AG04449 (cell line): ENCODE measurements around the gene MBNL2.

Source experiments
- CTCF ChIA-PET: fragments of 350-600 bp; formaldehyde crosslinking; extraction: SDS; loops from one replicate; lab custom pipeline; 2021; ENCODE audit warnings: antibody characterized with exemption; lab: Yijun Ruan, JAX
- POLR2A ChIA-PET: fragments of 400-600, 350-600 bp; formaldehyde crosslinking; extraction: SDS; loops from one replicate; lab custom pipeline; 2020; ENCODE audit warnings: antibody characterized with exemption, inconsistent platforms; lab: Yijun Ruan, JAX
- DNase-seq: peaks from one replicate; pipeline ENCODE4 v3.0.0-alpha.2; 2010; ENCODE audit warnings: low read depth, low spot score
- H3K4me3 ChIP-seq: 2 replicates; pipeline ENCODE4 v1.5.1; 2011; ENCODE audit warnings: low read depth, mild to moderate bottlenecking, control low read depth, low read length
- CTCF ChIP-seq: IDR thresholded peaks from one replicate; pipeline ENCODE4 v1.5.1; 2011; ENCODE audit warnings: mild to moderate bottlenecking, moderate library complexity, low read length, control low read depth, inconsistent platforms; ENCODE audit not compliant: insufficient read depth; ENCODE audit errors: missing control alignments

The MBNL2 gene

GRCh38 chr13:97226788-97227627 lies 4.9 kb downstream of the MBNL2 start:
- no peak overlapping the region for H3K4me3 ChIP-seq
- CTCF ChIA-PET, result interaction anchor here (1.1 to 7.9 kb wide), 5 partner anchors 10 to 117 kb away, joined by 3 to 57 read pairs (median 6); no protein-coding TSS in a partner anchor
- POLR2A ChIA-PET, result no interaction called here
- DNase-seq, result no peak
- TF ChIP-seq CTCF, result no peak

- H3K4me3 ChIP-seq, result no peak overlapping the region
- ChIA-PET CTCF (interaction anchor here (1.9 to 7.9 kb wide), 3 partner anchors 11 to 114 kb away, joined by 5 to 57 read pairs (median 5); no protein-coding TSS in a partner anchor), POLR2A (no interaction called here)
- DNase-seq, result no peak
- no peak for TF ChIP-seq CTCF
Observed at GRCh38 chr13:97228850-97229521, 6.9 kb downstream of the MBNL2 start.

GRCh38 chr13:97229699-97230098 lies 7.6 kb downstream of the MBNL2 start:
- ChIA-PET POLR2A (no interaction called here), CTCF (interaction anchor here (1.3 to 1.9 kb wide), 2 partner anchors 15 to 114 kb away, joined by 3 to 5 read pairs; no protein-coding TSS in a partner anchor)
- no peak for TF ChIP-seq CTCF
- H3K4me3 ChIP-seq, result no peak overlapping the region
- no peak for DNase-seq

- ChIA-PET POLR2A (interaction anchor here (0.7 to 1.6 kb wide), 4 partner anchors 9 to 202 kb away, joined by 3 to 5 read pairs (median 4); partner anchors contain the start of genes MBNL2 and RAP2A), CTCF (interaction anchor here (1.0 to 4.8 kb wide), 7 partner anchors 7 to 128 kb away, joined by 3 to 22 read pairs (median 4); no protein-coding TSS in a partner anchor)
Observed at GRCh38 chr13:97231118-97231828, 9.1 kb downstream of the MBNL2 start.

GRCh38 chr13:97231829-97232196 lies 9.7 kb downstream of the MBNL2 start:
- DNase-seq, result no peak
- no peak overlapping the region for H3K4me3 ChIP-seq
- ChIA-PET POLR2A (interaction anchor here (0.7 to 1.6 kb wide), 5 partner anchors 9 to 202 kb away, joined by 3 to 5 read pairs (median 4); partner anchors contain the start of genes MBNL2 and RAP2A), CTCF (interaction anchor here (1.0 to 4.8 kb wide), 5 partner anchors 8 to 128 kb away, joined by 3 to 22 read pairs (median 4); no protein-coding TSS in a partner anchor)
- no peak for TF ChIP-seq CTCF

More at GRCh38 chr13:97231118-97231828, 9.1 kb downstream of the MBNL2 start:
- no peak overlapping the region; the same call in 1 of the 2 replicates for H3K4me3 ChIP-seq
- DNase-seq, result no peak
- TF ChIP-seq CTCF, result no peak
